ENCODE results near the gene ZNF397. TPM values are rescaled to one million over a fixed set of nuclear protein-coding genes. Genes with fewer than 3 reads are reported as not detected.

ZNF397 gene
- total RNA-seq, 1 donor from 2014 or later, result 8.0 TPM

- H3K27me3 Mint-ChIP-seq (ENCODE audit: low read depth, unreplicated experiment), result no peaks in the 10 kb centered on the region
- FAIRE-seq (no peak), DNase-seq (ENCODE audit: low read depth) (no peak)
- peaks cover 49% of the 10 kb centered on the region for H3K9me3 Mint-ChIP-seq (ENCODE audit: unreplicated experiment)
- Histone ChIP-seq H3K4me2 (ENCODE audit: low read length) (no peak overlapping the region), H3K36me3 (ENCODE audit: insufficient read depth, low read length) (peaks cover 42% of the 10 kb centered on the region), H3K79me2 (ENCODE audit: insufficient read depth, low read length) (peaks cover 12% of the 10 kb centered on the region), H3K4me1 (ENCODE audit: insufficient read depth, low read length) (peaks cover 3% of the 10 kb centered on the region), H3K9me3 (ENCODE audit: insufficient read depth, low read depth, low read length) (peaks cover 45% of the 10 kb centered on the region), H3K4me3 (ENCODE audit: insufficient read depth, low read depth, low read length) (no peak overlapping the region), H2AFZ (ENCODE audit: low read depth, low read length) (no peak overlapping the region), H3K9ac (ENCODE audit: low read length) (no peak overlapping the region), H3K27ac (ENCODE audit: low read depth, low read length) (no peak overlapping the region), H3K27me3 (ENCODE audit: insufficient read depth, low read length) (no peaks in the 10 kb centered on the region), H4K20me1 (ENCODE audit: insufficient read depth, low read length) (no peaks in the 10 kb centered on the region)
- H3K36me3 Mint-ChIP-seq (ENCODE audit: low read depth, unreplicated experiment), result peaks cover 55% of the 10 kb centered on the region
- peaks cover 3% of the 10 kb centered on the region for H3K4me1 Mint-ChIP-seq (ENCODE audit: low read depth, unreplicated experiment)
- TF ChIP-seq CTCF (IDR thresholded peaks at IDR 0.05; ENCODE audit: insufficient read depth, low read depth, low read length) (no peak), EZH2 (IDR thresholded peaks at IDR 0.05; ENCODE audit: insufficient read depth, low read length) (no peak)
- peak overlapping the region; percentile 27 for H3K4me3 Mint-ChIP-seq (ENCODE audit: unreplicated experiment)
- H3K27ac Mint-ChIP-seq (ENCODE audit: unreplicated experiment), result peak overlapping the region; percentile 72
These were observed 1.6 kb downstream of the ZNF397 start for GRCh38 chr18:35242426-35242825.

DNA sequence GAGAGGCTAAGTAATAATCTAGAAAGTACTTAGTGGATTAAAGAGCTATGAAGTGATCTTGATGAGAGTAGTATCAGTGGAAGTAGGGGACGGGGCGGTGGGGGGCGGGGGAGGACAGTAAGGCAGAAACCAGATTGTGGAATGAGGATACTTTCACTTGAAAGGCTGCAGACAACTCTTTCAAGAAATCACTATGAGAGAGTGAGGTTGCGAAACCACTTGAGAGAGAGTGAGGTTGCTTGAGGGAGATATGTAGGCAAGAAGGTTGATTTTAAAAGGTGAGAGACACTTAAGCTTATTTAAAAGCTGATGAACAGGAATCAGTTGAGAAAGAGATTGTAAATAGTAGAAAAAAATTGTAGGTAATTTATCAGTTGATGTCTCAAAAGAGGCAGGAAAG, 3.8 kb downstream of the ZNF397 start:
- Histone ChIP-seq H3K4me3 (ENCODE audit: insufficient read depth, low read depth, low read length) (no peak overlapping the region), H3K36me3 (ENCODE audit: insufficient read depth, low read length) (peaks cover 42% of the 10 kb centered on the region), H3K27ac (ENCODE audit: low read depth, low read length) (no peak overlapping the region), H3K9ac (ENCODE audit: low read length) (no peak overlapping the region), H3K4me2 (ENCODE audit: low read length) (no peak overlapping the region), H4K20me1 (ENCODE audit: insufficient read depth, low read length) (no peaks in the 10 kb centered on the region), H3K9me3 (ENCODE audit: insufficient read depth, low read depth, low read length) (peaks cover 51% of the 10 kb centered on the region), H3K79me2 (ENCODE audit: insufficient read depth, low read length) (peaks cover 12% of the 10 kb centered on the region), H3K4me1 (ENCODE audit: insufficient read depth, low read length) (peaks cover 3% of the 10 kb centered on the region), H3K27me3 (ENCODE audit: insufficient read depth, low read length) (no peaks in the 10 kb centered on the region), H2AFZ (ENCODE audit: low read depth, low read length) (no peak overlapping the region)
- FAIRE-seq (no peak), DNase-seq (ENCODE audit: low read depth) (no peak)
- H3K27ac Mint-ChIP-seq (ENCODE audit: unreplicated experiment), result no peak overlapping the region
- no peaks in the 10 kb centered on the region for H3K27me3 Mint-ChIP-seq (ENCODE audit: low read depth, unreplicated experiment)
- peaks cover 55% of the 10 kb centered on the region for H3K9me3 Mint-ChIP-seq (ENCODE audit: unreplicated experiment)
- peaks cover 71% of the 10 kb centered on the region for H3K36me3 Mint-ChIP-seq (ENCODE audit: low read depth, unreplicated experiment)
- peaks cover 3% of the 10 kb centered on the region for H3K4me1 Mint-ChIP-seq (ENCODE audit: low read depth, unreplicated experiment)
- TF ChIP-seq EZH2 (IDR thresholded peaks at IDR 0.05; ENCODE audit: insufficient read depth, low read length) (no peak), CTCF (IDR thresholded peaks at IDR 0.05; ENCODE audit: insufficient read depth, low read depth, low read length) (no peak)
- H3K4me3 Mint-ChIP-seq (ENCODE audit: unreplicated experiment), result no peak overlapping the region

- peaks cover 12% of the 10 kb centered on the region for H3K79me2 ChIP-seq (ENCODE audit: insufficient read depth, low read length)
- Mint-ChIP-seq H3K9me3 (ENCODE audit: unreplicated experiment) (peaks cover 58% of the 10 kb centered on the region), H3K36me3 (ENCODE audit: low read depth, unreplicated experiment) (peaks cover 82% of the 10 kb centered on the region), H3K27ac (ENCODE audit: unreplicated experiment) (no peak overlapping the region), H3K27me3 (ENCODE audit: low read depth, unreplicated experiment) (no peaks in the 10 kb centered on the region), H3K4me1 (ENCODE audit: low read depth, unreplicated experiment) (peaks cover 3% of the 10 kb centered on the region), H3K4me3 (ENCODE audit: unreplicated experiment) (no peak overlapping the region)
- H3K4me1 ChIP-seq (ENCODE audit: insufficient read depth, low read length), result no peaks in the 10 kb centered on the region
- H3K27me3 ChIP-seq (ENCODE audit: insufficient read depth, low read length), result no peaks in the 10 kb centered on the region
- DNase-seq (ENCODE audit: low read depth), result no peak
- no peaks in the 10 kb centered on the region for H4K20me1 ChIP-seq (ENCODE audit: insufficient read depth, low read length)
- H3K4me2 ChIP-seq (ENCODE audit: low read length), result no peak overlapping the region
- FAIRE-seq, result no peak
- H3K4me3 ChIP-seq (ENCODE audit: insufficient read depth, low read depth, low read length), result no peak overlapping the region
- H3K27ac ChIP-seq (ENCODE audit: low read depth, low read length), result no peak overlapping the region
- H3K36me3 ChIP-seq (ENCODE audit: insufficient read depth, low read length), result peaks cover 42% of the 10 kb centered on the region
- peaks cover 53% of the 10 kb centered on the region for H3K9me3 ChIP-seq (ENCODE audit: insufficient read depth, low read depth, low read length)
- H2AFZ ChIP-seq (ENCODE audit: low read depth, low read length), result no peak overlapping the region
- TF ChIP-seq CTCF (IDR thresholded peaks at IDR 0.05; ENCODE audit: insufficient read depth, low read depth, low read length) (no peak), EZH2 (IDR thresholded peaks at IDR 0.05; ENCODE audit: insufficient read depth, low read length) (no peak)
- H3K9ac ChIP-seq (ENCODE audit: low read length), result no peak overlapping the region
These were observed 5.0 kb downstream of the ZNF397 start for GRCh38 chr18:35245719-35246317.
